HepG2 (cell line): ENCODE results near the gene SIX3. TPM values are rescaled to one million over a fixed set of nuclear protein-coding genes. Genes with fewer than 3 reads are reported as not detected.
A peak's percentile ranks its signal among the peaks of the same experiment; 100 is the strongest.

Source experiments
- ATF3 ChIP-seq: sonication (generic); formaldehyde crosslinking; IDR thresholded peaks from 2 replicates; pipeline ENCODE4 v1.4.0; 2020; ENCODE audit warnings: missing genetic modification reagents
- BCL3 ChIP-seq: sonication (generic); formaldehyde crosslinking; IDR thresholded peaks from 2 replicates; pipeline ENCODE4 v1.5.1; 2020; ENCODE audit warnings: mild to moderate bottlenecking, missing genetic modification reagents, moderate library complexity
- BHLHE40 ChIP-seq: IDR thresholded peaks from 2 replicates; pipeline ENCODE4 v1.6.1; 2011; ENCODE audit warnings: low read length, improper control_type of control experiment
- ELF1 ChIP-seq: sonication (generic); formaldehyde crosslinking; IDR thresholded peaks from 2 replicates; pipeline ENCODE4 v1.4.0; 2020; ENCODE audit warnings: missing genetic modification reagents
- FUBP1 ChIP-seq: sonication (generic); formaldehyde crosslinking; IDR thresholded peaks from 2 replicates; pipeline ENCODE4 v1.5.1; 2020; ENCODE audit warnings: missing genetic modification reagents, mild to moderate bottlenecking, borderline replicate concordance
- HMG20A ChIP-seq: IDR thresholded peaks from 2 replicates; pipeline ENCODE4 v1.6.1; 2016; ENCODE audit warnings: borderline replicate concordance
- MIER3 ChIP-seq: IDR thresholded peaks from 2 replicates; pipeline ENCODE4 v1.6.1; 2016; ENCODE audit warnings: missing compliant biosample characterization, borderline replicate concordance
- MLX ChIP-seq: IDR thresholded peaks from 2 replicates; pipeline ENCODE4 v1.6.1; 2016
- MXD3 ChIP-seq: IDR thresholded peaks from 2 replicates; pipeline ENCODE4 v1.6.1; 2016; ENCODE audit warnings: mild to moderate bottlenecking, missing biosample characterization, missing genetic modification reagents
- MYNN ChIP-seq: sonication (generic); formaldehyde crosslinking; IDR thresholded peaks from 2 replicates; pipeline ENCODE4 v1.4.0; 2020; ENCODE audit warnings: mild to moderate bottlenecking, low read depth, missing genetic modification reagents
- PHF8 ChIP-seq: sonication (generic); formaldehyde crosslinking; IDR thresholded peaks from 2 replicates; pipeline ENCODE4 v1.5.0; 2020; ENCODE audit warnings: missing genetic modification reagents
- RFX5 ChIP-seq: IDR thresholded peaks from 2 replicates; pipeline ENCODE4 v1.6.1; 2011; ENCODE audit warnings: low read depth, low read length, improper control_type of control experiment
- RFXAP ChIP-seq: sonication (generic); formaldehyde crosslinking; IDR thresholded peaks from 2 replicates; pipeline ENCODE4 v1.4.0; 2020; ENCODE audit warnings: missing genetic modification reagents, borderline replicate concordance
- SNAPC5 ChIP-seq: sonication (generic); formaldehyde crosslinking; IDR thresholded peaks from 2 replicates; pipeline ENCODE4 v1.8.1; 2023; ENCODE audit warnings: mild to moderate bottlenecking, missing genetic modification reagents, borderline replicate concordance
- SOX6 ChIP-seq, 2 experiments: fragments of 450-650 bp in 1 of 2; sonication (generic) in 1 of 2; formaldehyde crosslinking in 1 of 2; IDR thresholded peaks; 2 replicates each; pipeline versions ENCODE4 v1.4.0 to v1.6.1; 2017 to 2020; ENCODE audit warnings: antibody characterized with exemption in 1 of 2, mild to moderate bottlenecking in 1 of 2, missing genetic modification reagents in 1 of 2
- UBTF ChIP-seq: sonication (generic); formaldehyde crosslinking; IDR thresholded peaks from 2 replicates; pipeline ENCODE4 v1.4.0; 2020; ENCODE audit warnings: mild to moderate bottlenecking, missing genetic modification reagents
- ZIK1 ChIP-seq: sonication (generic); formaldehyde crosslinking; IDR thresholded peaks from 2 replicates; pipeline ENCODE4 v1.5.0; 2020; ENCODE audit warnings: mild to moderate bottlenecking, low read depth, missing genetic modification reagents, borderline replicate concordance
- ZNF232 ChIP-seq: sonication (generic); formaldehyde crosslinking; IDR thresholded peaks from 2 replicates; pipeline ENCODE4 v1.4.0; 2020; ENCODE audit warnings: missing genetic modification reagents, borderline replicate concordance
- ZNF446 ChIP-seq: sonication (generic); formaldehyde crosslinking; IDR thresholded peaks from 2 replicates; pipeline ENCODE4 v1.5.0; 2020; ENCODE audit warnings: mild to moderate bottlenecking, missing genetic modification reagents
- ZNF766 ChIP-seq: sonication (generic); formaldehyde crosslinking; IDR thresholded peaks from 2 replicates; pipeline ENCODE4 v1.5.0; 2020; ENCODE audit warnings: missing genetic modification reagents, borderline replicate concordance
- polyA plus RNA-seq, 8 experiments: library from polyadenylated mRNA; depleted of rRNA in 3 of 8; stranded (reverse) in 7 of 8; unstranded in 1 of 8; fragments of >200 nt; fragmentation: Illumina TruSeq in 4 of 8; extraction: Trizol in 4 of 8; gene quantifications; 2 replicates each; pipeline versions ENCODE4 v1.2.1 to v1.2.3, GENCODE V29; 2011 to 2016; ENCODE audit warnings: low read depth in 4 of 8, missing spikeins in 1 of 8, mixed read lengths in 1 of 8; ENCODE audit not compliant: insufficient read depth in 1 of 8
- total RNA-seq, 5 experiments: library from RNA; depleted of rRNA; stranded (reverse); fragments of >200 nt; fragmentation: Illumina TruSeq; extraction: Trizol; gene quantifications; 2 replicates each; pipeline ENCODE4 v1.2.3, GENCODE V29; 2016; ENCODE audit warnings: low read depth in 1 of 5

SIX3 gene
- total and polyA plus RNA-seq, 2 of the 13 experiments (the other 11 are each of a cell fraction or from before 2014, with no cell fraction given): not detected

- TF ChIP-seq SNAPC5 (CRISPR knock-in tag): no peak
- 0 out of 2 replicates have a peak, but pooled peaks have one; percentile 18 for TF ChIP-seq ELF1 (CRISPR knock-in tag)
- TF ChIP-seq ATF3 (CRISPR knock-in tag): 0 out of 2 replicates have a peak, but pooled peaks have one; percentile 41
- peak; percentile 42; the same call in 1 of the 2 replicates for TF ChIP-seq ZIK1 (CRISPR knock-in tag)
- peak; percentile 45; the same call in 1 of the 2 replicates for TF ChIP-seq MIER3 (CRISPR knock-in tag)
- TF ChIP-seq UBTF (CRISPR knock-in tag): peak; percentile 23; the same call in 1 of the 2 replicates
- TF ChIP-seq HMG20A (CRISPR knock-in tag): no peak
- TF ChIP-seq MXD3 (CRISPR knock-in tag): peak; percentile 78; the same call in 1 of the 2 replicates
- no peak; the same call in 1 of the 2 replicates for TF ChIP-seq RFXAP (CRISPR knock-in tag)
- no peak for TF ChIP-seq ZNF446 (CRISPR knock-in tag)
- TF ChIP-seq MYNN (CRISPR knock-in tag): peak; percentile 79; the same call in 1 of the 2 replicates
- TF ChIP-seq BHLHE40: peak; percentile 72
- no peak for TF ChIP-seq RFX5
- peak; percentile 53; the same call in 1 of the 2 replicates for TF ChIP-seq PHF8 (CRISPR knock-in tag)
- TF ChIP-seq MLX (CRISPR knock-in tag): 0 out of 2 replicates have a peak, but pooled peaks have one; percentile 31
- no peak for TF ChIP-seq FUBP1 (CRISPR knock-in tag)
- TF ChIP-seq ZNF232 (CRISPR knock-in tag): no peak
- peak; percentile 65; the same call in 1 of the 2 replicates for TF ChIP-seq BCL3 (CRISPR knock-in tag)
- no peak for TF ChIP-seq ZNF766
- no peak for TF ChIP-seq SOX6 (IDR thresholded peaks at IDR 0.05)
- peak; percentile 64 for TF ChIP-seq SOX6 (CRISPR knock-in tag; IDR thresholded peaks at IDR 0.05)
Measured at GRCh38 chr2:44955593-44956392, 14.3 kb downstream of the SIX3 start (continued).
